H1 (cell line): ENCODE measurements around the gene MAGI2. TPM values are rescaled to one million over a fixed set of nuclear protein-coding genes. Genes with fewer than 3 reads are reported as not detected.

Experiments
- CTCF ChIA-PET: fragments of 300-600 bp; sonication (Branson Sonifier 250); formaldehyde crosslinking; loops from one replicate; lab custom pipeline; 2021; ENCODE audit not compliant: partially characterized antibody; lab: Charles Lee
- POLR2A ChIA-PET: fragments of 300-600 bp; sonication (Branson Sonifier 250); formaldehyde crosslinking; loops from one replicate; lab custom pipeline; 2021; ENCODE audit warnings: inconsistent platforms; ENCODE audit not compliant: partially characterized antibody; lab: Charles Lee
- DNase-seq, 2 experiments: peaks; one replicate each; pipeline versions ENCODE4 v3.0.0 to v3.0.0-alpha.2; 2010 to 2022; ENCODE audit warnings: low spot score in 2 of 2, low read depth in 1 of 2, mixed read lengths in 1 of 2
- FAIRE-seq: peaks from 2 replicates; lab custom pipeline; 2011; peaks lifted over from hg19 to GRCh38; lab: Jason Lieb, UNC
- H2AFZ ChIP-seq: 2 replicates; pipeline ENCODE4 v1.8.1; 2012; ENCODE audit warnings: low read length, inconsistent platforms
- H2AK5ac ChIP-seq: 2 replicates; pipeline ENCODE4 v1.6.1; 2013; ENCODE audit warnings: low read depth, low read length
- H2BK120ac ChIP-seq: replicated peaks from 2 replicates; pipeline ENCODE3; 2013; ENCODE audit warnings: low read depth, low read length, inconsistent platforms
- H2BK12ac ChIP-seq: 2 replicates; pipeline ENCODE4 v1.6.1; 2013; ENCODE audit warnings: low read depth, low read length
- H2BK15ac ChIP-seq: 2 replicates; pipeline ENCODE4 v1.6.1; 2013; ENCODE audit warnings: low read length
- H2BK20ac ChIP-seq: 2 replicates; pipeline ENCODE4 v1.6.1; 2013; ENCODE audit warnings: low read length
- H2BK5ac ChIP-seq: 2 replicates; pipeline ENCODE4 v1.6.1; 2013; ENCODE audit warnings: low read depth, low read length
- H3K14ac ChIP-seq: 2 replicates; pipeline ENCODE4 v1.6.1; 2013; ENCODE audit warnings: inconsistent platforms; ENCODE audit not compliant: insufficient read length
- H3K18ac ChIP-seq: 2 replicates; pipeline ENCODE4 v1.6.1; 2013; ENCODE audit warnings: low read length; ENCODE audit errors: extremely low read depth
- H3K23ac ChIP-seq: 2 replicates; pipeline ENCODE4 v1.6.1; 2013; ENCODE audit warnings: inconsistent platforms; ENCODE audit not compliant: insufficient read length
- H3K23me2 ChIP-seq: 2 replicates; pipeline ENCODE4 v1.6.1; 2013; ENCODE audit warnings: low read depth, low read length
- H3K27ac ChIP-seq: 2 replicates; pipeline ENCODE4 v1.6.1; 2011; ENCODE audit warnings: low read depth, low read length, inconsistent platforms
- H3K27me3 ChIP-seq, 4 experiments: replicated peaks in 1 of 4; 1 replicate in 1 of 4; 2 replicates in 3 of 4; pipeline versions ENCODE4 v1.6.1 to v1.8.1; 2011 to 2013; ENCODE audit warnings: low read length in 3 of 4, mild to moderate bottlenecking in 3 of 4, inconsistent platforms in 2 of 4, mixed read lengths in 2 of 4, moderate library complexity in 1 of 4; ENCODE audit not compliant: control insufficient read depth in 3 of 4, insufficient read depth in 3 of 4; ENCODE audit errors: extremely low read depth in 1 of 4
- H3K36me3 ChIP-seq, 4 experiments: 2 replicates each; pipeline versions ENCODE4 v1.6.1 to v1.8.1; 2011 to 2013; ENCODE audit warnings: mild to moderate bottlenecking in 4 of 4, low read length in 3 of 4, moderate library complexity in 2 of 4, control low read depth in 1 of 4, inconsistent platforms in 1 of 4; ENCODE audit not compliant: insufficient read depth in 4 of 4, control insufficient read depth in 2 of 4
- H3K4ac ChIP-seq: replicated peaks from 2 replicates; pipeline ENCODE3; 2013; ENCODE audit warnings: low read length, low read depth, mixed read lengths, inconsistent platforms; ENCODE audit not compliant: insufficient read length
- H3K4me1 ChIP-seq, 4 experiments: replicated peaks in 1 of 4; 1 replicate in 1 of 4; 2 replicates in 3 of 4; pipeline versions ENCODE4 v1.6.1 to v1.8.1; 2011 to 2013; ENCODE audit warnings: low read length in 3 of 4, inconsistent platforms in 2 of 4, mixed read lengths in 1 of 4; ENCODE audit not compliant: insufficient read depth in 4 of 4, control insufficient read depth in 3 of 4
- H3K4me2 ChIP-seq, 2 experiments: 2 replicates each; pipeline versions ENCODE4 v1.6.1 to v1.8.1; 2011 to 2013; ENCODE audit warnings: low read depth in 2 of 2, low read length in 2 of 2, control low read depth in 1 of 2, inconsistent platforms in 1 of 2, mild to moderate bottlenecking in 1 of 2; ENCODE audit not compliant: insufficient read depth in 1 of 2
- H3K4me3 ChIP-seq, 4 experiments: fragments of 200-600, 300-600 bp in 1 of 4; sonication (generic), shearing (Covaris generic), sonication (Bioruptor Twin) in 1 of 4; 2 replicates each; pipeline versions ENCODE4 v1.5.1 to v1.8.1; 2011 to 2016; ENCODE audit warnings: low read length in 4 of 4, low read depth in 3 of 4, control low read depth in 2 of 4, inconsistent platforms in 2 of 4, mild to moderate bottlenecking in 2 of 4, mixed read lengths in 1 of 4, moderate library complexity in 1 of 4; ENCODE audit not compliant: insufficient read depth in 2 of 4; ENCODE audit errors: extremely low read depth in 1 of 4
- H3K56ac ChIP-seq: replicated peaks from 2 replicates; pipeline ENCODE3; 2013; ENCODE audit warnings: low read depth, mild to moderate bottlenecking, mixed read lengths, low read length, inconsistent platforms; ENCODE audit not compliant: insufficient read length
- H3K79me1 ChIP-seq: 2 replicates; pipeline ENCODE4 v1.6.1; 2013; ENCODE audit warnings: low read depth, low read length, control low read depth
- H3K79me2 ChIP-seq, 2 experiments: 2 replicates each; pipeline versions ENCODE4 v1.6.1 to v1.8.1; 2012 to 2013; ENCODE audit warnings: low read length in 2 of 2, mild to moderate bottlenecking in 2 of 2, inconsistent platforms in 1 of 2; ENCODE audit not compliant: insufficient read depth in 2 of 2, control insufficient read depth in 1 of 2
- H3K9ac ChIP-seq, 4 experiments: replicated peaks in 1 of 4; 1 replicate in 1 of 4; 2 replicates in 3 of 4; pipeline versions ENCODE4 v1.6.1 to v1.8.1; 2011 to 2013; ENCODE audit warnings: low read depth in 3 of 4, low read length in 3 of 4, control low read depth in 2 of 4, mild to moderate bottlenecking in 2 of 4, moderate library complexity in 2 of 4, inconsistent platforms in 1 of 4; ENCODE audit errors: extremely low read depth in 1 of 4
- H3K9me3 ChIP-seq, 2 experiments: 2 replicates each; pipeline versions ENCODE4 v1.6.1 to v1.8.1; 2012 to 2013; ENCODE audit warnings: mild to moderate bottlenecking in 2 of 2, moderate library complexity in 2 of 2, control low read depth in 1 of 2, inconsistent platforms in 1 of 2, low read depth in 1 of 2, low read length in 1 of 2, mixed read lengths in 1 of 2; ENCODE audit not compliant: insufficient read depth in 2 of 2
- H4K20me1 ChIP-seq, 2 experiments: replicated peaks in 1 of 2; 2 replicates each; pipeline versions ENCODE3 to v1.8.1; 2011 to 2013; ENCODE audit warnings: inconsistent platforms in 2 of 2, low read length in 2 of 2, mild to moderate bottlenecking in 1 of 2; ENCODE audit not compliant: insufficient read depth in 2 of 2, control insufficient read depth in 1 of 2
- H4K5ac ChIP-seq: 2 replicates; pipeline ENCODE4 v1.6.1; 2013; ENCODE audit warnings: low read length, low read depth, mixed read lengths, inconsistent platforms; ENCODE audit not compliant: insufficient read length
- H4K8ac ChIP-seq: 2 replicates; pipeline ENCODE4 v1.8.0; 2013; ENCODE audit warnings: mild to moderate bottlenecking, moderate library complexity, low read length, inconsistent platforms; ENCODE audit not compliant: insufficient read depth; ENCODE audit errors: extremely low read depth
- H4K91ac ChIP-seq: replicated peaks from 2 replicates; pipeline ENCODE3; 2013; ENCODE audit warnings: low read length, mixed read lengths, inconsistent platforms; ENCODE audit not compliant: insufficient read length
- CHD1 ChIP-seq: IDR thresholded peaks from 2 replicates; pipeline ENCODE4 v1.6.1; 2012; ENCODE audit warnings: low read depth, low read length, improper control_type of control experiment
- E2F6 ChIP-seq: IDR thresholded peaks from 2 replicates; pipeline ENCODE4 v1.6.1; 2012; ENCODE audit warnings: inconsistent platforms
- KDM1A ChIP-seq: fragments of 200-600, 300-600 bp; sonication (generic); IDR thresholded peaks from 2 replicates; pipeline ENCODE4 v1.7.1; 2016; ENCODE audit warnings: mild to moderate bottlenecking, low read length, borderline replicate concordance
- KDM4A ChIP-seq: IDR thresholded peaks from one replicate; pipeline ENCODE4 v1.7.1; 2012; ENCODE audit warnings: low read depth, mild to moderate bottlenecking, moderate library complexity, low read length, inconsistent platforms; ENCODE audit not compliant: severe bottlenecking
- POLR2AphosphoS5 ChIP-seq: IDR thresholded peaks from 2 replicates; pipeline ENCODE4 v1.6.1; 2011; ENCODE audit warnings: low read depth, low read length
- RAD21 ChIP-seq, 2 experiments: IDR thresholded peaks in 1 of 2; conservative IDR thresholded peaks in 1 of 2; 2 replicates each; pipeline ENCODE4 v1.6.1; 2011; ENCODE audit warnings: low read depth in 2 of 2, low read length in 2 of 2, improper control_type of control experiment in 1 of 2, inconsistent platforms in 1 of 2, mild to moderate bottlenecking in 1 of 2, moderate library complexity in 1 of 2
- SAP30 ChIP-seq: fragments of 300-600 bp; sonication (generic); IDR thresholded peaks from 2 replicates; pipeline ENCODE4 v1.7.1; 2012; ENCODE audit warnings: low read length, moderate library complexity, mild to moderate bottlenecking, inconsistent platforms; ENCODE audit not compliant: insufficient read depth, insufficient replicate concordance
- SIN3A ChIP-seq, 2 experiments: IDR thresholded peaks in 1 of 2; conservative IDR thresholded peaks in 1 of 2; 2 replicates each; pipeline ENCODE4 v1.6.1; 2011 to 2012; ENCODE audit warnings: low read length in 2 of 2, improper control_type of control experiment in 1 of 2, low read depth in 1 of 2, mild to moderate bottlenecking in 1 of 2
- TEAD4 ChIP-seq: IDR thresholded peaks from 2 replicates; pipeline ENCODE4 v1.6.1; 2012; ENCODE audit warnings: low read depth, low read length, inconsistent platforms, mixed read lengths
- WGBS, 2 experiments: shearing (Covaris generic) in 1 of 2; methylation state at CpG; one replicate each; pipeline versions ENCODE4 v1.1.6 to v1.1.7; 2013 to 2015; ENCODE audit warnings: low lambda C conversion rate in 2 of 2, mixed read lengths in 2 of 2, inconsistent platforms in 1 of 2, low coverage in 1 of 2, missing lambda C conversion rate in 1 of 2; ENCODE audit not compliant: insufficient replicate concordance in 2 of 2, insufficient coverage in 1 of 2, insufficient read length in 1 of 2; ENCODE audit errors: extremely low coverage in 1 of 2, missing lambda C conversion rate in 1 of 2; 5-methylcytosine and 5-hydroxymethylcytosine counted together
- polyA plus RNA-seq, 7 experiments: library from polyadenylated mRNA; depleted of rRNA in 3 of 7; stranded (reverse) in 5 of 7; unstranded in 2 of 7; fragments of >200 nt in 5 of 7; fragments of 200-250 nt in 2 of 7; gene quantifications; 1 replicate in 5 of 7; 2 replicates in 1 of 7; 4 replicates in 1 of 7; pipeline versions ENCODE4 v1.2.1 to v1.2.3, GENCODE V29; 2011 to 2013; ENCODE audit warnings: missing spikeins in 2 of 7, mixed read lengths in 2 of 7
- total RNA-seq: library from RNA; stranded (reverse); fragmentation: NEBNext Ultra II Directional; extraction: Animal tissue kit (Norgen Biotek cat#: 25700); gene quantifications from 2 replicates; pipeline ENCODE4 v1.2.1, GENCODE V29; 2021

The MAGI2 gene
- total and polyA plus RNA-seq, 2 of the 8 experiments (the other 6 are each of a cell fraction or from before 2014, with no cell fraction given): 6.0 to 27.3 TPM

GRCh38 chr7:78535655-78536054 is 917.8 kb downstream of the MAGI2 start:
- TF ChIP-seq SIN3A (conservative IDR thresholded peaks at IDR 0.05 in 1 of 2, IDR thresholded peaks at IDR 0.05 in 1 of 2; ENCODE audit: low read depth in 1 of 2, low read length in 2 of 2) (no peak), KDM1A (no peak), E2F6 (no peak), KDM4A (no peak), CHD1 (no peak), SAP30 (no peak), TEAD4 (no peak), RAD21 (IDR thresholded peaks at IDR 0.05 in 1 of 2, conservative IDR thresholded peaks at IDR 0.05 in 1 of 2; ENCODE audit: low read depth in 2 of 2, low read length in 2 of 2) (no peak), POLR2AphosphoS5 (no peak)
- TF ChIP-seq, all 59 proteins: peak for 0
- H3K18ac ChIP-seq: 0 out of 2 replicates have a peak overlapping the region, but pooled peaks have one; percentile 29
- POLR2A ChIA-PET: interaction anchor here (0.6 kb wide), 2 partner anchors 48 to 141 kb away, joined by 3 read pairs; no protein-coding TSS in a partner anchor

More at GRCh38 chr7:78535655-78536054, 917.8 kb downstream of the MAGI2 start:
- H2BK20ac ChIP-seq: no peak overlapping the region
- H2BK5ac ChIP-seq: no peak overlapping the region
- CTCF ChIA-PET: interaction anchor here (0.6 to 1.1 kb wide), 3 partner anchors 10 to 77 kb away, joined by 3 to 6 read pairs (median 3); no protein-coding TSS in a partner anchor
- no peak overlapping the region for H2BK15ac ChIP-seq
- peaks cover 0 to 2% of the 10 kb centered on the region in 2 experiments; a peak in 2 of 4 replicates for H3K9me3 ChIP-seq
- no peak overlapping the region for H3K4me2 ChIP-seq
- H3K4me3 ChIP-seq: no peak overlapping the region
- H3K4ac ChIP-seq: no peak overlapping the region
- no peak overlapping the region for H3K14ac ChIP-seq
- H2BK12ac ChIP-seq: no peak overlapping the region
- H4K8ac ChIP-seq: no peak overlapping the region
- no peaks in the 10 kb centered on the region for H3K23me2 ChIP-seq
- H3K23ac ChIP-seq: no peak overlapping the region
- DNase-seq (no peak), FAIRE-seq (no peak)
- H2AK5ac ChIP-seq: no peak overlapping the region
- H4K5ac ChIP-seq: no peak overlapping the region
- no peak overlapping the region for H4K91ac ChIP-seq
- no peak overlapping the region for H2BK120ac ChIP-seq
- no peak overlapping the region for H3K27ac ChIP-seq
- WGBS, 2 experiments: 85% methylated on average over 7 of the region's 7 CpGs; no CpG with 5 or more reads in 1 of the 2 experiments
- no peak overlapping the region for H3K56ac ChIP-seq
- H3K79me1 ChIP-seq: no peaks in the 10 kb centered on the region
- H4K20me1 ChIP-seq: no peaks in the 10 kb centered on the region
- H3K36me3 ChIP-seq: peaks cover 0 to 2% (median 0%) of the 10 kb centered on the region in 4 experiments; a peak in 2 of 8 replicates
- H2AFZ ChIP-seq: no peak overlapping the region
- no peaks in the 10 kb centered on the region for H3K27me3 ChIP-seq
- H3K4me1 ChIP-seq: no peaks in the 10 kb centered on the region
- H3K9ac ChIP-seq: no peak overlapping the region
- H3K79me2 ChIP-seq: no peaks in the 10 kb centered on the region
